Naive thymus-derived CD4-positive, alpha-beta T cell (primary cell): ENCODE data around the gene ETFB. TPM values are rescaled to one million over a fixed set of nuclear protein-coding genes. Genes with fewer than 3 reads are reported as not detected.

Experiments used
- ATAC-seq: fragments of 150-1000 bp; cut with Tn5 transposase; 2 replicates; pipeline ENCODE4 v1.10.0; 2021; ENCODE audit warnings: mild to moderate bottlenecking, moderate library complexity
- CTCF ChIA-PET: fragments of 350-600 bp; sonication (Branson Sonifier 250); formaldehyde crosslinking; loops from one replicate; lab custom pipeline; 2021; ENCODE audit warnings: antibody characterized with exemption; lab: Charles Lee
- POLR2A ChIA-PET: fragments of 350-600 bp; sonication (Branson Sonifier 250); formaldehyde crosslinking; loops from one replicate; lab custom pipeline; 2021; ENCODE audit warnings: antibody characterized with exemption, inconsistent platforms; lab: Charles Lee
- DNase-seq, 9 donors: peaks; one replicate each; pipeline versions ENCODE4 v3.0.0 to v3.0.0-alpha.2; 2020 to 2022; ENCODE audit warnings: mixed read lengths in 1 of 9
- H3K27ac ChIP-seq: one replicate; pipeline ENCODE4 v1.7.0; 2013; ENCODE audit warnings: mild to moderate bottlenecking, low read depth, low read length, moderate library complexity
- H3K27me3 ChIP-seq, 2 donors: one replicate each; pipeline ENCODE4 v1.7.0; 2013; ENCODE audit warnings: low read length in 2 of 2, mild to moderate bottlenecking in 2 of 2, moderate library complexity in 2 of 2; ENCODE audit not compliant: control insufficient read depth in 2 of 2, insufficient read depth in 2 of 2
- H3K36me3 ChIP-seq, 3 experiments: 1 replicate in 2 of 3; 2 replicates in 1 of 3; pipeline ENCODE4 v1.7.0; 2013; ENCODE audit warnings: low read length in 3 of 3, mild to moderate bottlenecking in 3 of 3, moderate library complexity in 1 of 3; ENCODE audit not compliant: insufficient read depth in 3 of 3, control insufficient read depth in 2 of 3
- H3K4me1 ChIP-seq, 2 donors: one replicate each; pipeline ENCODE4 v1.7.0; 2013; ENCODE audit warnings: low read length in 2 of 2, mild to moderate bottlenecking in 2 of 2, moderate library complexity in 1 of 2; ENCODE audit not compliant: control insufficient read depth in 2 of 2, insufficient read depth in 2 of 2
- H3K4me3 ChIP-seq: 2 replicates; pipeline ENCODE4 v1.7.0; 2013; ENCODE audit warnings: mild to moderate bottlenecking, low read length
- H3K9me3 ChIP-seq, 3 experiments: 1 replicate in 2 of 3; 2 replicates in 1 of 3; pipeline ENCODE4 v1.7.0; 2013; ENCODE audit warnings: low read length in 3 of 3; ENCODE audit not compliant: control insufficient read depth in 2 of 3
- H3K27ac Mint-ChIP-seq, 9 donors: one replicate each; pipeline ENCODE4 v1.8.0; 2020 to 2022; ENCODE audit warnings: mixed read lengths in 9 of 9, mild to moderate bottlenecking in 8 of 9, moderate library complexity in 5 of 9, inconsistent platforms in 2 of 9
- H3K27me3 Mint-ChIP-seq, 5 donors: one replicate each; pipeline ENCODE4 v1.8.0; 2021 to 2022; ENCODE audit warnings: mixed read lengths in 5 of 5, mild to moderate bottlenecking in 1 of 5
- H3K36me3 Mint-ChIP-seq, 5 donors: one replicate each; pipeline ENCODE4 v1.8.0; 2020 to 2022; ENCODE audit warnings: mixed read lengths in 5 of 5, mild to moderate bottlenecking in 3 of 5, inconsistent platforms in 1 of 5
- H3K4me1 Mint-ChIP-seq, 7 donors: one replicate each; pipeline ENCODE4 v1.8.0; 2020 to 2022; ENCODE audit warnings: mixed read lengths in 7 of 7, mild to moderate bottlenecking in 3 of 7, inconsistent platforms in 1 of 7
- H3K4me3 Mint-ChIP-seq, 10 donors: one replicate each; pipeline ENCODE4 v1.8.0; 2020 to 2022; ENCODE audit warnings: mild to moderate bottlenecking in 10 of 10, mixed read lengths in 10 of 10, moderate library complexity in 6 of 10, inconsistent platforms in 2 of 10
- H3K9me3 Mint-ChIP-seq, 11 donors: one replicate each; pipeline ENCODE4 v1.8.0; 2020 to 2022; ENCODE audit warnings: mixed read lengths in 11 of 11, mild to moderate bottlenecking in 4 of 11, inconsistent platforms in 1 of 11, moderate library complexity in 1 of 11
- intact Hi-C, 2 donors: fragments of 100-400 bp; cut with micrococcal nuclease; formaldehyde crosslinking; loops; one replicate each; pipeline ENCODE4 v1.15.1; 2023
- polyA plus RNA-seq, 2 donors: library from polyadenylated mRNA; unstranded; fragments of 300-500 nt; fragmentation: Illumina TruSeq; gene quantifications; one replicate each; pipeline ENCODE4 v1.2.3, GENCODE V29; 2021
- total RNA-seq, 6 experiments: library from RNA in 5 of 6; stranded (reverse) in 5 of 6; gene quantifications; 1 replicate in 5 of 6; 2 replicates in 1 of 6; pipeline ENCODE4 v1.2.3 and lab custom pipeline; 2021 to 2026

ETFB gene
- total and polyA plus RNA-seq, 7 experiments from 2014 or later: 31.8 to 90.3 (median 51.0) TPM

GRCh38 chr19:51377422-51377821 lies 11.2 kb upstream of the ETFB start:
- Mint-ChIP-seq H3K4me1 (peaks cover 15 to 55% (median 32%) of the 10 kb centered on the region in 7 donors), H3K4me3 (no peak overlapping the region), H3K27ac (no peak overlapping the region), H3K36me3 (peaks cover 0 to 13% (median 0%) of the 10 kb centered on the region in 5 donors), H3K9me3 (peaks cover 0 to 22% (median 3%) of the 10 kb centered on the region in 11 donors), H3K27me3 (no peaks in the 10 kb centered on the region)
- no peak for DNase-seq
- intact Hi-C loops: no loop called here
- Histone ChIP-seq H3K36me3 (no peaks in the 10 kb centered on the region), H3K9me3 (peaks cover 0 to 4% (median 0%) of the 10 kb centered on the region in 3 experiments), H3K27me3 (no peaks in the 10 kb centered on the region), H3K4me1 (peaks cover 5 to 50% of the 10 kb centered on the region in 2 donors), H3K4me3 (no peak overlapping the region), H3K27ac (no peak overlapping the region)
- ChIA-PET CTCF (no interaction called here), POLR2A (no interaction called here)
- ATAC-seq: no peak

DNA sequence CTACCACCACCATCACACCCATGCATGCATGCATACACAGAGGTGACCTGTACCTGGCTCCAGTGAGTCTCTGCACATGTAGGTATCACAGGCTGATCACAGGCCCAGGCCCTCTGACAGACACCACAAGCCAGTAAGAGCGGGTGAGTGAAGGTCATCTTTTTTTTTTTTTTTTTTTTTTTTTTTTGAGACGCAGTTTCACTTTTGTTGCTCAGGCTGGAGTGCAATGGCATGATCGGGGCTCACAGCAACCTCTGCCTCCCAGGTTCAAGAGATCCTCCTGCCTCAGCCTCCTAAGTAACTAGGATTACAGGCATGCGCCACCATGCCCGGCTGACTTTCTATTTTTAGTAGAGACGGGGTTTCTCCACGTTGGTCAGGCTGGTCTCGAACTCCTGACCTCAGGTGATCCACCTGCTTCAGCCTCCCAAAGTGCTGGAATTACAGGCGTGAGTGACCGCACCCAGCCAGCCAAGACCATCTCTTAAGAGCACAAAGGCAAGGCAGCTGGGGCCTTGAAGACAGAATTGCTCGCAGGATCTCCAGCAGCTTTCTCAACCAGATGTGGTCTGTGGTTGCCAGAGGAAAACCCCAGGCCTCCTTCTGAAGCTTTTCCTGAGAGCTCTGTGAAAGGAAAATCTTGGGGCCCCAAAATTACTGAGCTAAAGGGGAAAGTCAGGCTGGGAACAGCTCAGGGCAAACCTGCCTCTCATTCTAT lies 9.5 kb upstream of the ETFB start:
- Histone ChIP-seq H3K4me3 (no peak overlapping the region), H3K36me3 (no peaks in the 10 kb centered on the region), H3K9me3 (no peaks in the 10 kb centered on the region), H3K4me1 (peaks cover 16 to 52% of the 10 kb centered on the region in 2 donors), H3K27me3 (no peaks in the 10 kb centered on the region), H3K27ac (no peak overlapping the region)
- peak in 1 of 9 donors; percentile 72 for DNase-seq
- Mint-ChIP-seq H3K9me3 (peaks cover 0 to 7% (median 1%) of the 10 kb centered on the region in 11 donors), H3K36me3 (peaks cover 0 to 10% (median 0%) of the 10 kb centered on the region in 5 donors), H3K4me3 (peak overlapping the region in 2 of 10 donors; percentile 17 to 87), H3K27me3 (no peaks in the 10 kb centered on the region), H3K27ac (peak overlapping the region in 6 of 9 donors; percentile 31 to 94 (median 79)), H3K4me1 (peaks cover 31 to 72% (median 48%) of the 10 kb centered on the region in 7 donors)
- ATAC-seq: no peak
- CTCF ChIA-PET: no interaction called here
- intact Hi-C loops: loop anchor here in 1 of 2 donors (1.0 kb wide), 1 partner anchor 8 kb away; no protein-coding TSS in a partner anchor
- POLR2A ChIA-PET: no interaction called here

DNA sequence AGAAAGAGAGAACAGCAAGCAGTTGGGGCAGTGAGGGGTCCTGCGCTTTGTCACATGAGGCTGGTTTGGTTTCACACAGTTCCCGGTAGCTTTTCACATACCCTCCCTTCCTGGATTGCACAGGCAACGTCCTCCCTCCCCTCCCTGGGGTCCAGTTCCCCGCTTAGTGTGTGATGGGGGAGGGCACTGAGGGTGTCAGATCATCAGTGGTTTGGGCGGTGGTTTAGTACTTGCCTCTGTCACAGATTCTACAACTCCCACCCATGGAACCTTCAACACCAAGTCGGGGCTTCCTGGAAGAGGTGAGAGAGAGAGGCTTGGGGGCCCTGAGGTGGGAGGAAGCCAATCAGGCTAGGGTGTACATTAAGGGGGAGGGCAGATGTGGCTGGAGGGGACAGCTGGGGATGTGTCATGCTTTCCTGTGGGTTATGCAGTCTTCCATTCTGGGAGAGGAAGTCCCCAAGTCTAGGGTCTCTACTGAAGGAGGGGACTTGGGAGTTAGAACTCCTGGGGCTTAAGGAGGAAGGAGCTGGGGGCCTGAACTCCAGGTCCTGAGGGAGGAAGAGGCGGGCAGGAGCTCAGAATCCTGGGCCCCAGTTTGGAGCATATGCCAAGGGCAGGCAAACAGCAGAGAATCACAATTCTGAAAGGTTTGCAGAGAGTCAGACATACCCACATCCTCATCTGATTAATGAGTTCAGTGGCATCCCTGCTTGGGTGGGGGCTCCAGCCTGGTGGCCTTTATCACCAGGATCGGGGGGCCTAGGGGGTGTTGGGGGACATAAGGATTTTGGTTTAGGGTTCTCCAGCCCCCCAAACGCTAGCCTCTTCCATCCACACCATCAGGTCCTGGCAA lies 6.7 kb upstream of the ETFB start, which contains the start of gene NKG7:
TSS of gene NKG7 (minus strand) at position 6 of the 856 bp plus-strand sequence. CDS start 119 bp downstream, outside the sequence.
- Mint-ChIP-seq H3K27me3 (no peaks in the 10 kb centered on the region), H3K4me3 (peak within 1 kb of the TSS in 5 of 10 donors; percentile 38 to 88 (median 77)), H3K27ac (peak within 1 kb of the TSS in 8 of 9 donors; percentile 60 to 94 (median 86)), H3K9me3 (peaks cover 0 to 5% (median 0%) of the 10 kb centered on the region in 11 donors), H3K4me1 (peaks cover 42 to 82% (median 52%) of the 10 kb centered on the region in 7 donors), H3K36me3 (peaks cover 0 to 11% (median 0%) of the 10 kb centered on the region in 5 donors)
- Histone ChIP-seq H3K4me1 (peaks cover 16 to 53% of the 10 kb centered on the region in 2 donors), H3K9me3 (no peaks in the 10 kb centered on the region), H3K4me3 (peak within 1 kb of the TSS; percentile 37), H3K27me3 (no peaks in the 10 kb centered on the region), H3K27ac (peak within 1 kb of the TSS; percentile 38), H3K36me3 (no peaks in the 10 kb centered on the region)
- ATAC-seq: peak; percentile 71
- CTCF ChIA-PET: no interaction called here
- intact Hi-C loops: no loop called here
- POLR2A ChIA-PET: no interaction called here
- DNase-seq: peak in 1 of 9 donors; percentile 77

- CTCF ChIA-PET: no interaction called here
Measured at GRCh38 chr19:51372021-51372648, 5.9 kb upstream of the ETFB start.

DNA sequence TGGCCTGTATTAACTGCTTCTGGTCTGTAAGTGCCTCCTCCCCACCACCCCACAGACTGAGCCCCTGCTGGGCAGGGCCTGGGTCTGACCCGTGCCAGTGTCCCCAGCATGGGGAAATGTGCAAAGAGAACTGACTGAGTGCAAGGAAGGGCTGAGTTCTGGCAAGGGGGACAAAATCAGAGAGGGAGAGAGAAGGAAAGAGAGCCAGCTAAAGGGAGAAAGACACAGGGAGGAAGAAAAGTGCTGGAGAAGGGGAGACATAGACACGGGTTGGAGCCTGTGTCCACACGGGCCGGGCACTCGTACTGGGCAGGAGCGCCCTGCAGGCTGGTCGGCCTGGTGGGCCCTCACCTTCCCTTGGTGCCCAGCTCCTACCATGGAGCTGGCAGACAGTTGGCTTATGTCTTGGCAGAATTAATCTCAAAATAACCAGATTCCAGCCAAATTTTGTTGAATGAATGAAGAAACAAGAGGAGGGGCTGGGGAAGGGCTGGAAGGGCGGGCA lies 5.0 kb upstream of the ETFB start:
- DNase-seq: no peak
- Histone ChIP-seq H3K4me1 (peaks cover 16 to 51% of the 10 kb centered on the region in 2 donors), H3K9me3 (no peaks in the 10 kb centered on the region), H3K36me3 (no peaks in the 10 kb centered on the region), H3K27me3 (no peaks in the 10 kb centered on the region), H3K4me3 (peak overlapping the region; percentile 37), H3K27ac (no peak overlapping the region)
- intact Hi-C loops: no loop called here
- CTCF ChIA-PET: no interaction called here
- POLR2A ChIA-PET: no interaction called here
- H3K9me3 Mint-ChIP-seq: peaks cover 0 to 5% (median 0%) of the 10 kb centered on the region in 11 donors
- H3K4me1 Mint-ChIP-seq: peaks cover 49 to 88% (median 53%) of the 10 kb centered on the region in 7 donors
- H3K36me3 Mint-ChIP-seq: peaks cover 0 to 11% (median 0%) of the 10 kb centered on the region in 5 donors
- H3K27me3 Mint-ChIP-seq: no peaks in the 10 kb centered on the region
- peak overlapping the region in 6 of 9 donors; percentile 6 to 94 (median 40) for H3K27ac Mint-ChIP-seq
- ATAC-seq: no peak
- peak overlapping the region in 4 of 10 donors; percentile 39 to 88 (median 80) for H3K4me3 Mint-ChIP-seq

More at GRCh38 chr19:51372021-51372648, 5.9 kb upstream of the ETFB start:
- intact Hi-C loops: no loop called here
- Histone ChIP-seq H3K36me3 (no peaks in the 10 kb centered on the region), H3K27me3 (no peaks in the 10 kb centered on the region), H3K4me1 (peaks cover 16 to 53% of the 10 kb centered on the region in 2 donors), H3K4me3 (peak overlapping the region; percentile 37), H3K9me3 (no peaks in the 10 kb centered on the region), H3K27ac (peak overlapping the region; percentile 38)
- H3K27me3 Mint-ChIP-seq: no peaks in the 10 kb centered on the region
- H3K4me3 Mint-ChIP-seq: peak overlapping the region in 5 of 10 donors; percentile 21 to 88 (median 77)
- H3K9me3 Mint-ChIP-seq: peaks cover 0 to 5% (median 0%) of the 10 kb centered on the region in 11 donors
- peaks cover 42 to 88% (median 52%) of the 10 kb centered on the region in 7 donors for H3K4me1 Mint-ChIP-seq
- DNase-seq (no peak), ATAC-seq (no peak)
- H3K27ac Mint-ChIP-seq: peak overlapping the region in 8 of 9 donors; percentile 60 to 94 (median 86)
- POLR2A ChIA-PET: no interaction called here
- H3K36me3 Mint-ChIP-seq: peaks cover 0 to 11% (median 0%) of the 10 kb centered on the region in 5 donors

GRCh38 chr19:51370230-51370629 lies 4.0 kb upstream of the ETFB start:
- Mint-ChIP-seq H3K27me3 (no peaks in the 10 kb centered on the region), H3K36me3 (peaks cover 0 to 9% (median 0%) of the 10 kb centered on the region in 5 donors), H3K27ac (peak overlapping the region in 8 of 9 donors; percentile 1 to 94 (median 56)), H3K4me1 (peaks cover 47 to 85% (median 51%) of the 10 kb centered on the region in 7 donors), H3K9me3 (peaks cover 0 to 3% (median 0%) of the 10 kb centered on the region in 11 donors), H3K4me3 (peak overlapping the region in 7 of 10 donors; percentile 19 to 88 (median 35))
- intact Hi-C loops: no loop called here
- DNase-seq (no peak), ATAC-seq (no peak)
- POLR2A ChIA-PET: no interaction called here
- CTCF ChIA-PET: no interaction called here
- Histone ChIP-seq H3K4me1 (peaks cover 21 to 44% of the 10 kb centered on the region in 2 donors), H3K27me3 (no peaks in the 10 kb centered on the region), H3K36me3 (no peaks in the 10 kb centered on the region), H3K4me3 (peak overlapping the region; percentile 37), H3K9me3 (no peaks in the 10 kb centered on the region), H3K27ac (no peak overlapping the region)
